ENCODE results near the gene NANP. TPM values are rescaled to one million over a fixed set of nuclear protein-coding genes. Genes with fewer than 3 reads are reported as not detected.
"Not testable (repeated sequence)": the region's sequence is repeated elsewhere in the genome, so short reads cannot be mapped to it uniquely, and the experiment has no call there.

NANP gene
- polyA plus RNA-seq, 1 experiment, result 3.9 TPM

DNA sequence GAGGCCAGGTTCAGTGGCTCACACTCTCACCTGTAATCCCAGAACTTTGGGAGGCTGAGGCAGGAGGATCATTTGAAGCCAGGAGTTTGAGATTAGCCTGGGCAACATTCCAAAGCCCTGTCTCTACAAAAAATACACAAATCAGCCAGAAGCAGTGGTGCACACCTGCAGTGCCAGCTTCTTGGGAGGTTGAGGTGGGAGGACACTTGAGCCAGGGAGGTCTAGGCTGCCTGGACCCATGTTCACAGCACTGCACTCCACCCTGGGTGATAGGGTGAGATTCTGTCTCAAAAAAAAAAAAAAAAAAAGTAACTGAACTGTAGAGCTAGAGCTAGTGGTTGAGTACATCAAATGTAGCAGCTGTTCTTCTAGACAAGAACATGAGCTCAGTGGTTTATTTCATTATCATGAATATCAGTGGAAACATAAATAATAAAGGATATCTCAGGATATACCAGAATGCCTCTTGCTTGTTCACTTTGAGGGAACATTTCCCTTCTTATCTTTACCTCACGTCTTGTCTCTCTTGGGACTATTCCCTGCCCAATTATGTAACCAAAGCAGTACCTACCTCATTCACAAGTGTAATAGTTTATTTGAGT is 17.6 kb downstream of the NANP start:
- CTCF ChIA-PET, result no interaction called here
- POLR2A ChIA-PET, result no interaction called here
- Histone ChIP-seq H3K36me3 (ENCODE audit: control insufficient read depth, insufficient read depth, low read length) (no peaks in the 10 kb centered on the region), H3K4me3 (ENCODE audit: low read depth, low read length) (no peak overlapping the region), H3K27me3 (ENCODE audit: control insufficient read depth, insufficient read depth, low read length) (no peaks in the 10 kb centered on the region)
- DNase-seq (ENCODE audit: low read depth), result no peak
- TF ChIP-seq, protein P1, sequence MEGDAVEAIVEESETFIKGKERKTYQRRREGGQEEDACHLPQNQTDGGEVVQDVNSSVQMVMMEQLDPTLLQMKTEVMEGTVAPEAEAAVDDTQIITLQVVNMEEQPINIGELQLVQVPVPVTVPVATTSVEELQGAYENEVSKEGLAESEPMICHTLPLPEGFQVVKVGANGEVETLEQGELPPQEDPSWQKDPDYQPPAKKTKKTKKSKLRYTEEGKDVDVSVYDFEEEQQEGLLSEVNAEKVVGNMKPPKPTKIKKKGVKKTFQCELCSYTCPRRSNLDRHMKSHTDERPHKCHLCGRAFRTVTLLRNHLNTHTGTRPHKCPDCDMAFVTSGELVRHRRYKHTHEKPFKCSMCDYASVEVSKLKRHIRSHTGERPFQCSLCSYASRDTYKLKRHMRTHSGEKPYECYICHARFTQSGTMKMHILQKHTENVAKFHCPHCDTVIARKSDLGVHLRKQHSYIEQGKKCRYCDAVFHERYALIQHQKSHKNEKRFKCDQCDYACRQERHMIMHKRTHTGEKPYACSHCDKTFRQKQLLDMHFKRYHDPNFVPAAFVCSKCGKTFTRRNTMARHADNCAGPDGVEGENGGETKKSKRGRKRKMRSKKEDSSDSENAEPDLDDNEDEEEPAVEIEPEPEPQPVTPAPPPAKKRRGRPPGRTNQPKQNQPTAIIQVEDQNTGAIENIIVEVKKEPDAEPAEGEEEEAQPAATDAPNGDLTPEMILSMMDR (IDR thresholded peaks at IDR 0.05; ENCODE audit: insufficient read depth, low read depth, low read length), result no peak

GRCh38 chr20:25605148-25605547 is 18.7 kb downstream of the NANP start:
- POLR2A ChIA-PET, result interaction anchor here (0.5 kb wide), 1 partner anchor 19 kb away, joined by 8 read pairs; no protein-coding TSS in a partner anchor
- Histone ChIP-seq H3K4me3 (ENCODE audit: low read depth, low read length) (no peak overlapping the region), H3K27me3 (ENCODE audit: control insufficient read depth, insufficient read depth, low read length) (no peaks in the 10 kb centered on the region), H3K36me3 (ENCODE audit: control insufficient read depth, insufficient read depth, low read length) (no peaks in the 10 kb centered on the region)
- CTCF ChIA-PET, result no interaction called here
- no peak for DNase-seq (ENCODE audit: low read depth)
- TF ChIP-seq, protein P1 (IDR thresholded peaks at IDR 0.05; ENCODE audit: insufficient read depth, low read depth, low read length), result no peak

DNA sequence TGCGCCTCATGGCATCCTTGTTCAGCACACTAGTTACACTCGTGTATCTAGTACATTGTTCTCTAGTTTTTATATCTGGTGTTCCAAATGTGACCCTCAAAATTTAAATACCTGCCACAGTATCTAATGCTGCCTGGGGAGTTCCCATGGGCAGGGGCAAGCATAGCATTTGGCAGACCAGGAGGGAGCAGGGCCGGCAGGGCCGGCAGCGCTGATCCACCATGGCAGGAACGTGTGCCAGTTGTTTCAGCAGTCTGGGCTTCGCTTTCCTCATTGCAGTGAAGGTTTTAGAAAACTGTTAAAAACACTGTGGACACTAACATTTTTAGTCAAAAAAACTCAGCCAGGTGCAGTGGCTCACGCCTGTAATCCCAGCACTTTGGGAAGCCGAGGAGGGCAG is 19.2 kb downstream of the NANP start:
- no peaks in the 10 kb centered on the region for H3K36me3 ChIP-seq (ENCODE audit: control insufficient read depth, insufficient read depth, low read length)
- TF ChIP-seq, protein P1 (IDR thresholded peaks at IDR 0.05; ENCODE audit: insufficient read depth, low read depth, low read length), result no peak
- CTCF ChIA-PET, result no interaction called here
- no peak overlapping the region for H3K4me3 ChIP-seq (ENCODE audit: low read depth, low read length)
- no peaks in the 10 kb centered on the region for H3K27me3 ChIP-seq (ENCODE audit: control insufficient read depth, insufficient read depth, low read length)
- POLR2A ChIA-PET, result interaction anchor here (0.5 kb wide), 1 partner anchor 19 kb away, joined by 8 read pairs; no protein-coding TSS in a partner anchor
- no peak for DNase-seq (ENCODE audit: low read depth)

DNA sequence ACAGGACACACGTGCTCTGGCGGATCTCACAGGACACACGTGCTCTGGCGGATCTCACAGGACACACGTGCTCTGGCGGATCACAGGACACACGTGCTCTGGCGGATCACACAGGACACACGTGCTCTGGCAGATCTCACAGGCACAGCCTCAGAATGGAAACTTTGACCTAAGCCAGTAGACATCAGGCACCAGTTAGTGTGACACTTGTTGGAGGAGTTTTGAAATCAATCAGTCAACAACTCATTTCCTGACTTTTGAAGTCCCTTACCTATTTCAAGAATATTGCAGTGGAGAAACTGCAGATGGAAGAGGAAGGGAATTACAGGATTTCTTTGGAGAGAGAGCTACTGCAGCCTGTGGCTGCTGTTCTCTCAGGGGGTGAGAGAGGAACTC is 20.9 kb downstream of the NANP start:
- DNase-seq (ENCODE audit: low read depth); H3K27me3 ChIP-seq (ENCODE audit: control insufficient read depth, insufficient read depth, low read length); H3K4me3 ChIP-seq (ENCODE audit: low read depth, low read length); H3K36me3 ChIP-seq (ENCODE audit: control insufficient read depth, insufficient read depth, low read length); POLR2A ChIA-PET; CTCF ChIA-PET: not testable (repeated sequence)

- DNase-seq (ENCODE audit: low read depth); CTCF ChIA-PET; H3K27me3 ChIP-seq (ENCODE audit: control insufficient read depth, insufficient read depth, low read length); POLR2A ChIA-PET; H3K36me3 ChIP-seq (ENCODE audit: control insufficient read depth, insufficient read depth, low read length); H3K4me3 ChIP-seq (ENCODE audit: low read depth, low read length): not testable (repeated sequence)
Measured at GRCh38 chr20:25602191-25602913, 21.5 kb downstream of the NANP start.

- DNase-seq (ENCODE audit: low read depth), result no peak
- H3K4me3 ChIP-seq (ENCODE audit: low read depth, low read length), result no peak overlapping the region
- no peaks in the 10 kb centered on the region for H3K36me3 ChIP-seq (ENCODE audit: control insufficient read depth, insufficient read depth, low read length)
- ChIA-PET POLR2A (no interaction called here), CTCF (no interaction called here)
- TF ChIP-seq, protein P1 (IDR thresholded peaks at IDR 0.05; ENCODE audit: insufficient read depth, low read depth, low read length), result no peak
- no peaks in the 10 kb centered on the region for H3K27me3 ChIP-seq (ENCODE audit: control insufficient read depth, insufficient read depth, low read length)
Measured at GRCh38 chr20:25601659-25602058, 22.2 kb downstream of the NANP start.

All from BJ (cell line).